Stimulated activated CD4-positive, alpha-beta T cell treated with anti-CD3 and anti-CD28 coated beads, Interleukin-4, amount 100 ng/mL, for 1 hour (primary cell): Measurements from ENCODE around the gene TUBA8.
"Not testable (repeated sequence)": the region's sequence is repeated elsewhere in the genome, so short reads cannot be mapped to it uniquely, and the experiment has no call there.

Experiments
- DNase-seq: peaks from one replicate; pipeline ENCODE4 v3.0.0-alpha.2; 2020

The TUBA8 gene

DNA sequence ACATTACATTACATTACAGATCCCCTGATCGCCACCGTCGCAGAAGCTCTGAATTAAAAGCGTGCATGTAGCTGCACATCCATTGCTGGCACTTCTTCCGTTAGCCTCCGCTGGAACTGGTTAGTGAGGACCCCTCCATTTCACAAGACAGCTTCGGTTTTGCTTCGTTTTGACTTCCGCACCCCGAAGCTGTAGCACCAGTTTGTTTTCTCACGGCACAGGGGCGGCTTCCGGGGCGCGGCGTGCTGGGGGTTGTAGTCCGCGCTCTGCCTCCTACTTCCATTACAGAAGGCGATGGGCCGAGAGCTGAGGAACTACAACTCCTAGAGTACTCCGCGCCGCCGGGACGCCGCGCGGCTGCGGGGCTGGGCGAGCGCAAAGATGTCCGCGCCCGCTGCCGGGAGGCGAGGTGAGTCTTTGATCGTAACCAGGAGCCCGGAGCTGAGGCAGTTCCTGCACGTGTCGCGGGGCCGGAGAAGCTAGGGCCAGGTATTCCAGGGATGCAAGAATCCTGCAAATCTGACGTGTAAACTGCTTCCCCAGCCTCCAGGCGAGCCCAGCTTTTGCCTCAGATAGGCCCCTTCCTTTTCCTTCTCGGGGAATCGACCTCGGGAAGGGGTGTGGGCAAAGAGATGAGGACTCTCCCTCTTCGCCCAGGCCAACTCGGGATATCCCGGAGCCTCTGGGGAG, 32.8 kb upstream of the TUBA8 start, which contains the start of gene PEX26:
Gene PEX26 (plus strand): TSS at position 352 of the 690 bp plus-strand sequence. CDS start 387 bp downstream, outside the sequence.
- peak; percentile 93 for DNase-seq

DNA sequence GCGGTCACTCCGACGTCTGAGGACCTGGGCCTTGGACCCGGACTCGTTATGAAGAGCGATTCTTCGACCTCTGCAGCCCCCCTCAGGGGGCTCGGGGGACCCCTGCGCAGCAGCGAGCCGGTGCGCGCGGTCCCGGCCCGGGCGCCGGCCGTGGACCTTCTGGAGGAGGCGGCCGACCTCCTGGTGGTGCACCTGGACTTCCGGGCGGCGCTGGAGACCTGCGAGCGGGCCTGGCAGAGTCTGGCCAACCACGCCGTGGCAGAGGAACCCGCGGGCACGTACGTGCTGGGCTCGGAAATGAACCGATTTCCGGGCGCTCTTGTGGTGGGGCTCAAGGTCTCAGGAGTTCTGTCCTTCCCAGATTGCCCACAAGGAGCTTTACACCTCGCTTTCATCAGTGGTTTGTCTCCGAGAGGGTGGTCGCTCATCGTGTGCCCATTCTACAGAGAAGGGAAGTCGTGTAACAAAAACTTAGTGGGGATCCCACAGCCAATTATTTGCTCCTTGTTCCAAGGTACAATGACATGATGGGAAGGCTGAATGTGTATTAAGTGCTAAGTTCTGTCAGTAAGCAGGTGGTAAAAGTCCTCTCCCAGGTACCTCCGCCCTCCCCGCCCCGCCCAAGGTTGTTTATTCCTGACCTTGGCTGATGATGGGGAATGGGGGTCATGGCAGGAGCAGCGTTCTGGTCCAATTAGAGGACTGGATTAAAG, 32.1 kb upstream of the TUBA8 start:
- peak; percentile 29 for DNase-seq

DNA sequence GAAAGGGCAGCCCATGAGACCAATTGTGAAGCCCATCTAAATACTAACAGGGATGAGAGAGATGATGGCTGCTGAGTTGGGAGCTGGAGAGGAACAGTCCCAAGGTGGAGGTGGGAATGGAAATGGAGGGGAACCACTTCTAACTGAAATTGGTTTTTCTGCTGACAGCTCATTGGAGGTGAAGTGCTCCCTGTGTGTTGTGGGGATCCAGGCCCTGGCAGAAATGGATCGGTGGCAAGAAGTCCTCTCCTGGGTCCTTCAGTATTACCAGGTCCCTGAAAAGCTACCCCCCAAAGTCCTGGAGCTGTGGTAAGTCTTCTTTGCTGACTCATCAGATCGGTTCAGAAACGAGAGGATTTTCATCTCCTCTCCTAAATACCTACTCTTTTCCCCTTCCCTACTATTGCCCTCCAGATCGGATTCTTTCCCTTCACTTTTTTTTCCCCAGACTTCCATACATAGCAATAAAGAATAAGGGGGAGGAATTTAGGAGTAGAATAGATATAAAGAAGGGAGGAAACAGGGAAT, 30.8 kb upstream of the TUBA8 start:
- DNase-seq: no peak

DNA sequence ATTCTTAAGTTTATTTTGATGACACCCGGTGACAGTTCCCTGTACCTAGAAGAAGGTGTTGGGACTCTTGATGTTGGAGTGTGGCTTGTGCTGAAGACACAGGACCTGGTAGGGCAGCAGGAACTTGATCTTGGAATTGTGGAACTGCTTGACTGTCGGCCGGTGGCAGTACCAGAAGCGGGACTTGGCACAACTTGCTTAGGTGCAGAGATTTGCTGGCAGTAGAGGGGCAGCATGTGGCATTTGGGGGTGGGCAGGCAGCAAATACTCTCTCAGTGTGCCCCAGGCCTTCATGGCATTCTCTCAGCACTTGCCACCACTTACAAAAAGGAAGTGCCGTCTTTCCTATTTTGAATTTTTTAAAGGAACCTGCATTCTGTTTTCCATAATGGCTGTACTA, 29.2 kb upstream of the TUBA8 start:
- no peak for DNase-seq

DNA sequence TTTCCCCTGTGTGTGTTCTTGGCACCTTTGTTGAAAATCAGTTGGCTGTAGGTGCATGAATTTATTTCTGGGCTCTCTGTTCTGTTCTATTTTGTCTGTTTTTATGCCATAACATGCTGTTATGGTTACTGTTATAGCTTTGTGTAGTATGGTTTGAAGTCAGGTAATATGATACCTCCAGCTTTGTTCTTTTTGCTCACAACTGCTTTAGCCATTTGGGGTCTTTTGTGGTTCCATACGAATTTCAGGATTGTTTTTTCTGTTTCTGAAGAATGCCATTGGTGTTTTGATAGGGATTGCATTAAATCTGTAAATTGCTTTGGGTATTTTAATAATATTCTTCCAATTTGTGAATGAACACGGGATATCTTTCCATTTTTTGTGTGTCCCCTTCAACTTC, 28.1 kb upstream of the TUBA8 start:
- no peak for DNase-seq

DNA sequence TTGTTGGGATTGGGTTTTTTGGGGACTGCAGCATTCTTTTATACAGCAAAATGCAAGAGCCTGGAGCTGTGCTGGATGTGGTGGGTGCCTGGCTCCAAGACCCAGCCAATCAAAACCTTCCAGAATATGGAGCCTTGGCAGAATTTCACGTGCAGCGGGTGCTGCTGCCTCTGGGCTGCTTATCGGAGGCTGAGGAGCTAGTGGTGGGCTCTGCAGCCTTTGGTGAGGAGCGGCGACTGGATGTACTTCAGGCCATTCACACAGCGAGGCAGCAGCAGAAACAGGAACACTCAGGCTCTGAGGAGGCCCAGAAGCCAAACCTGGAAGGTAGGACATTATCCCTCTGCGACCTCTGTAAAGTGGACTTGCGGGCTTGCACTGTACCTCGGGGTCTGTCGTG, 27.2 kb upstream of the TUBA8 start:
- no peak for DNase-seq

DNA sequence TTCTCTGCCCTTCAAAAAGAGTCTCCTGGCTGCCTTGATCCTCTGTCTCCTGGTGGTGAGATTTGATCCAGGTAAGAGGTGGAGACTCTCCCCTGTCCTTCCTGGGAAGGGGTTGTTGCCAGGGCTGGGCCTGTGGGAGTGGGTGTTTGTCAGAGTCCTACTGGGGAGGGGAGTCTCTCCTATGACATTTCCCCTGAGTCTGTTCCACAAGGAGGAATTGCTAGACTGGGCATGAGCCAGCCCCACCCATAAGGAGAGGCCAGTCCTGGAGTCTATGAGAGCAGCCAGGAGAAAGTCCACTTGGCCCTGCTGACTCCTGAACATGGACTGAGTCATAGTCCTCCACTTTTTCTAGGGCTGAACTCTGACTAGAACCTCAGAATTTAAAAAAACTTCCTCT, 25.4 kb upstream of the TUBA8 start:
- no peak for DNase-seq

DNA sequence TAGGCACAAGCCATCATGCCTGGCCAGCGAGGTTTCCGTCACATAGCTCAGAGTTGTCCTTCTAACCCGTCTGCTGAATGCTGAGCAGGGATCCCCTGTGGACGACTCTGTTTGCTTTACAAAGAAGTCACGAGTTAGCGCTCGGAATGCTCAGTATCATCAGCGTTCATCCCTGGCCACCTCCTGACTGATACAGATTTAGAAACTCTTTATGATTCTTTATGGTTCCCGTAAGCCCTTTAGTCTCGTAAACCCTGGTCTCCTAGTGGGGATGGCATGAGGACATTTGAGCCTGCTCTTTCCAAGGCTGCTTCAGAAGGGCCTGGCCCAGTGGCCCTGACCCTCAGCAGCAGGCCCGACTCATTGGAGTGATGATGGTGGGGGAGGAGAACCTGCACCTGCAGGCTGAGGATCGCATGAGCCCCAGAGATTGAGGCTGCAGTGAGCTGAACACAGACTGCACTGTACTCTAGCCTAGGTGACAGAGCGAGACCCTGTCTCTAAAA, 23.2 kb upstream of the TUBA8 start:
- no peak for DNase-seq

DNA sequence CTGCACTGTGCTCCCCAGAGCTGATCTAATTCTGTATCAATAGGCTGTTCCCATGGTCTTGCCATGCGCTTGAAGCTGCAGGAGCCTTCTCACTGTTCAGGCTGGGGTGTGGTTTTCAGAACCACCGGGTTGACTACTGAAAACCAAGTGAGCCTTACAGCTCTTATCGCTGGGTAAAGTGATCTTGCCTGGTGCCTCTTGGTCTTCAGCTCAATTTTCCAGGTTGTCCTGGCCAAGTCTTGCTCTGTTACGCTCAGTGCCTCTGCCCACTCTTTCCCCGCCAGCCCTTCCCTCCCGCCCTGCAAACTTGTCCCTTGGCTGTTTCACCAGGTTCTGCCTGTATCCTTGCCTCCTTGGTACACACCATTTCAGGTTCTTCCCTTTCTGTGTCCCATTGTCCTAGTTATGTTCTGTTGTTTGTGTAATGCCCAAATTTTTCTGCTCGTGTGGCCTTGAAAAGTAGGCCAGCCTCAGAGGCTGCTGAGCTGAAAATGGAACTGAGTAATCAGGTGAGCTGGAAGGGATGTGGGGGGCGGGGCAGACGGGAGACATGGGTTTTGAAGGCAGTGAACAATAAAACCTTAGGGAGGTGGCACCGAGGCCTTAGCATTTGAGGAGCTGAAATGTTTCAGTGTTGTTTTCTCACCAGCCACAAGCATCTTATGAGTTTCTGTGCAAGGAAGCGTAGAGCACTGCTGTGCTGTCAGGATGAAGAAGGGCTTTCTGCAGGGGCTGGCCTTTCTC, 21.6 kb upstream of the TUBA8 start:
- DNase-seq: peak; percentile 29

DNA sequence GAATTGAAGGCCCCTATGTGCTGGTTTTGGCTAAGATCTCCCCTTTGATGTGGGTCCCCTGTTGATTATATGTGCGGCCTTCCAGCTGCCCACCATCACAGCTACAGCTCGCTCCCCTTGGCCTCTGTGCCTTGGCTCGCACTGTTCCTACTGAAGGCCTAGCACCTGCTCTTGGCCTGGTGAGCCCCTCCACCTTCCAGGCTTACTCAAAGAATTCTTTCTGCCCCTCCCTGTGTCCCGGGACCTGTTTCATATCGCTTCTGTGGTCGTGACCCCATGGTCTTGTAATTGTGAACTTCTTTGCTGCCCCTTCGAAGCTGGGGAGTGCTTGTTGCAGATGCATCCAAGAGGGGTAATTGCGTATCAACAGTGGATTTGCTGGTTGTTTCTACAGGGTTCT, 20.3 kb upstream of the TUBA8 start:
- DNase-seq: no peak

DNA sequence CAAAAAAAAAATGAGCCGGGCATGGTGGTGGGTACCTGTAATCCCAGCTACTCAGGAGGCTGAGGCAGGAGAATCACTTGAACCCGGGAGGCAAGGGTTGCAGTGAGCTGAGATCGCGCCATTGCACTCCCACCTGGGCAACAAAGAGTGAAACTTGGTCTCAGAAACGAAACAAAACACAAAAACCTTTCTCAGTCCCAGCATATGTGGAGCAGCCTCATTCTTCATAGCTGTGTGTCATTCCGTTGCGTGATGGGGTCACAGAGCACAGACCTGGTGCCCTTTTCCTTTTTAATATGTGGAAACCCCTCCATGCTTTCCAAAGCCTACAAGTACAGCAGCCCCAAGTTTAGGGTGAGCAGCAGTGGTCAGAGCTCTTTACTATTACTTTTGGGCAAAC, 19.1 kb upstream of the TUBA8 start:
- DNase-seq: no peak

DNA sequence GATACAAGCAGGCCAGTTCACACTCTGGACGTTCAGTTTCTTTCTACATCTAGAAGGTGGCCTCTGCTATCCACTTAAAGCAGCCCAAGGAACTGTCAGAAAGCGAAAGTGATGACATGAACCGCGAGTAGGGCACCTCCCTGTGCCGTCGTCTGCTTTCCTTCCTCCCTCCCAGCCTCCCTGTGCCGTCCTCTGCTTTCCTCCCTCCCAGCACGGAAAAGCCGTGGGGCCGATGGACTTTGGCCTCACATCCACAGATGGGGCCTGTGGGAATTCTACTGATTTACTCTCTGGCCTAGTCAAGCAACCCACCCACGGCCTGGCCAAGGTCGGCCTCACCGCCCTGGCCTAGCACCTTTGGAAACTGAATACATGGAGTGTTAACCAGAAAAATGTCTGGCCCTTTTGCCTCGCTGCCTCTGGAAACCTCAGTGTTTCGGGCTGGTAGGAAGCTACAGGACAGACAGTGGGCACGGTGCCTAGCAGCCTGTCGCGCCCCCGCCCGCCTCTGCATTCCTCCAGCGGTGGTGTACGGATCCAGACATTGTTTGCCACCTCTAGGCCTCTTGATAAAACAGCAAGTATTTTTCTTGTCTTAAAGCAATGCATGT, 18.6 kb upstream of the TUBA8 start:
- DNase-seq: peak; percentile 17

DNA sequence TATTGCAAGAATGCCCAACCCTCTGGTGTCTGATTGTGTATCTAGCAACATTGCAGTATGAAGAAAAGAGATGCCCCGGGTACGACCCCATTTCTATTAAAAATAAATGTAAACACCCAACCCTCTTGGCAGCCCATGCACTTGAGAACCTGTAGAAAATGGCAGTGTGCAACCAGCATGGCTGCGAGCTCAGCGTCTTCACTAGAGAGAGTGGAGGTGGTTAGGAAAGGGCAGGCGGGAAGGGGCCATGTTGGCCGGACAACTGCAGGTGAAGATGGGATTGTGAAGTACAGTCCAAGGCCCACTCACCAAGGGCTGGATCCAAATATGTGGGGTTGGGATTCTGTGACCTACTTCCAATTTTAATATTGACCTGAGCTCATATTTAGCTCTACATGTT, 16.9 kb upstream of the TUBA8 start:
- DNase-seq: no peak

DNA sequence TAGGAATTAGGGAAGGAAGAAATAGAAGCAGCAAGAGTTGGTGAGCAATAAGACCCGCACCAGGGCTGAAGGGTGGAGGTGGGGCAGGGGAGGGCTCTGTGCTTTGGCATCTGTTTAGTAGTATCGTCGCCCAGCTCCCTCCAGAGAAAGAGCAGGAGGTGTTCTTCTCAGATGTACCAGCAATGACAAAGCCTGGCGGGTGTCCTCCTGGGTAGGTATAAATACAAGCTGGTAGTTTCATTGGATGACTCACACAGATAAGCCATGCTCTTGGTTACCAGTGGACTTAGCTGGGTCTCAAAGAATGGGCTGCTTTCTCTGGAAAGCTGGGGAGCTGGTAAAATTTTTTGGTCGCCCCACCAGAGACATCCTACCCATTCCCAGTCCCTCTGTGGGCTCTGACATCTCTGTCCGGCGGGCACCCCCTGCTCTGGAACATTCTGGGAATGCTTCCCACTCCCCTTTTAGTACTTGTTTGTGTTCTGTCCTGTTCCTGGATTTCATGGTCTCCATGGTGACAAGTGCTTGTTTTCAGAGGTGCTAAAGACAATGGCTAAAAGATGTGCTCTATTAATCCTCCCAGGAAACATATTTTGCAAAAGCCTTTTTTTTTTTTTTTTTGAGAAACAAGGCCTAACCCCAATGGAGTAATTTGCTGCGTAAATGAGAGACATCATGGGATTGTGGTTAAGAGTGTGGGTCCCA, 15.4 kb upstream of the TUBA8 start:
- no peak for DNase-seq

DNA sequence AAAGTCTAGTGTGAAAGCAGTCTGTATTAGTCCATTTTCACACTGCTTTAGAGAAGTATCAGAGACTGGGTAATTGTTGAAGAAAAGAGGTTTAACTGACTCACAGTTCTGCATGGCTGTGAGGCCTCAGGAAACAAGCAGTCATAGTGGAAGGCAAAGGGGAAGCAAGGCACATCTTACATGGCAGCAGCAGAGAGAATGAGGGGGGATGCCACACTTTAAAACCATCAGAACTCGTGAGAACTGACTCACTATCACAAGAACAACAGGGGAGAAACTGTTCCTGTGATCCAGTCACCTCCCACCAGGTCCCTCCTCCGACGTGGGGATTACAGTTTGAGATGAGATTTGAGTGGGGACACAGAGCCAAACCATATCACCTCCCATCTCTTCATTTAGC, 13.8 kb upstream of the TUBA8 start:
- DNase-seq: no peak

DNA sequence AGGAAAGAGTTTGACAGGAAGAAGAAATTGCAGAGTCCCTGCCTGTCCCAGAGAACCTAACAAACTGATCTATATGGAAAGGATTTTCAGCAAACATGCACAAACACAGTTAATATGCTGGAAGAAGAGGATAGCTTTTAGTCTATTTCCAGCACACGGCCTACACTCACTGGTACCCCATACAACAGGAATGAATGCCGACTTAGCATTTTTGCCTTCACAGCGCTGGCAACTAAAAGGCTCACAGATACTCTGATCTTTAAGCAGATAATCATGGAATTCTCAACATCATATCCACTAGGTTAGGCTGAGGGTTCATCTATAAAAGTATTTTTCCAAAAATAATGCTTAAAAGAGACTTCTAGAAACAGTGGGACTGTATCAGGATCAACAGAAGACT, 9.8 kb upstream of the TUBA8 start:
- no peak for DNase-seq

DNA sequence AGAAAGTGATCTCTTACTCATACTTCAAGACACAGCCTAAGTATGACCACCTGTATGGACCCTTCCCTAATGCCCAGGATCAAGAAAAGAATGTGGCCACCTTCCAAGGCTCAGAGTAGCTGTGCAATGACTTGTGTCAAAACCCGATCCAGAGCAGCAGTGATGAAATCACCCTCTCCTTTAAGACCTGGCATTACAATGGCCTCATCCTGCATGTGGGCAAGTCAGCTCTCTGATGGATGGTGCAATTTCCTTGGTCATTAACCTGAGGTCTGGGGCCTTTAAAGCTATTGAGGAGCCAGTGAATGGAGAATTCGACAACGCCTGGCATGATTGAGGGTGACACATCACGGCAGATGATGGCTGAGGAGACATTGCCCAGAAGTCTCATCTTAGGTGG, 9.1 kb upstream of the TUBA8 start:
- no peak for DNase-seq

DNA sequence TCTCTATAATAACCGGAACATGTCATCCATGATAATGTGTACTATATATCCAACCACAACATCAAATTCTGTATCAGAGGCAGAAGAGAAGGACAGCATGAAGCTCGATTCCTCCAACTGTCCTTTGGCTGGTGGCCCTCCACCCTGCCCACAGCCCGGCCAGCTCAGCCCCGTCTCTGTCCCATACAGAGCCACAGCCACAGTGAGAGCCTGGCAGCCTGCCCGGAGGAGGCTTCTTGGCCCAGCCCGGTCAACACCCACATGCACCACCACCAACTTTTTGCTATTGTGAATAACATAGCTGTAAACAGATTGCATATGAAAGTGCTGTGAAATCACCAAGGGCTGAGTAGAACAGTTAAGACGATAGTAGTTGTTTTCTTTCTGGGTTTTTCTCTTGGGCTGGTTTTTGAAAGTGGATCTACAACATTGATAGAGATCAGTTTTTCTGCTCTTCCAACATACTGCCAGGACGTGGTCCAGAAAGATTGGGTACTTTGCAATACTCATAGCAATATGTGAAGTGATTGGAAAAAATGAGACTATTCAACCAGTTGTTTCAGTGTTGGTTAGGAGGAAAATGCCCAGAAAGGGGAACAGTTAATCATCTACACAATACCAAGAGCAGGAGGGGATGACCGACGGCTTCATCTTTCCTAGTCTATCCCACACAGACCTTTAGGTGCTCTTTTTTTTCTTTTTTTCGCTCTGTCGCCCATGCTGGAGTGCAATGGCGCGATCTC, 6.9 kb upstream of the TUBA8 start:
- no peak for DNase-seq

DNA sequence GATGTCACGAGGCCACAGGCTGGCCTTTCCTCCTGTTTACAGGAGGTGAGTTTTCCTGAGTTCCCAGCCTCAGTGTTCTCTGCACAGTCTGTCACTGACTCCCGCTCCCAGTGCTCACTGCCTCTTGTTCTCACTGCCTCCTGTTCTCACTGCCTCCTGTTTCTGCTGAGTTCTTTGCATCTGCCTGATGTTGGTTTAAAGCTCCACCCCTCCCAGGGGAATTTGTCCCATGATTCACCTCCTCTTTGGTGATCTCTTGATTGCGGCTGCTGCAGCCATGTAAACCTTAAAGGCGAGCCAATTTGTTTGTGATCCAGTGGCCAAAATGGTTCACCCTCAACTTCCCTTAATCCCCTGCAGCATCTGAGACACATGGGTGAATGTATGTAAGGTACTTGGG, 6.0 kb upstream of the TUBA8 start:
- no peak for DNase-seq

DNA sequence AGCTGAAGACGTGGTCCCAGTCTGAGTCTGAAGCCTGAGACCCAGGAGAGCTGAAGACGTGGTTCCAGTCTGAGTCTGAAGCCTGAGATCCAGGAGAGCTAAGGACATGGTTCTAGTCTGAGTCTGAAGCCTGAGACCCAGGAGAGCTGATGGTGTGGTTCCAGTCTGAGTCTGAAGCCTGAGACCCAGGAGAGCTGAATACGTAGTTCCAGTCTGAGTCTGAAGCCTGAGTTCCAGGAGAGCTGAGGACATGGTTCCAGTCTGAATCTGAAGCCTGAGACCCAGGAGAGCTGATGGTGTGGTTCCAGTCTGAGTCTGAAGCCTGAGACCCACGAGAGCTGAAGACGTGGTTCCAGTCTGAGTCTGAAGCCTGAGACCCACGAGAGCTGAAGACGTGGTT, 4.6 kb upstream of the TUBA8 start:
- DNase-seq: not testable (repeated sequence)

DNA sequence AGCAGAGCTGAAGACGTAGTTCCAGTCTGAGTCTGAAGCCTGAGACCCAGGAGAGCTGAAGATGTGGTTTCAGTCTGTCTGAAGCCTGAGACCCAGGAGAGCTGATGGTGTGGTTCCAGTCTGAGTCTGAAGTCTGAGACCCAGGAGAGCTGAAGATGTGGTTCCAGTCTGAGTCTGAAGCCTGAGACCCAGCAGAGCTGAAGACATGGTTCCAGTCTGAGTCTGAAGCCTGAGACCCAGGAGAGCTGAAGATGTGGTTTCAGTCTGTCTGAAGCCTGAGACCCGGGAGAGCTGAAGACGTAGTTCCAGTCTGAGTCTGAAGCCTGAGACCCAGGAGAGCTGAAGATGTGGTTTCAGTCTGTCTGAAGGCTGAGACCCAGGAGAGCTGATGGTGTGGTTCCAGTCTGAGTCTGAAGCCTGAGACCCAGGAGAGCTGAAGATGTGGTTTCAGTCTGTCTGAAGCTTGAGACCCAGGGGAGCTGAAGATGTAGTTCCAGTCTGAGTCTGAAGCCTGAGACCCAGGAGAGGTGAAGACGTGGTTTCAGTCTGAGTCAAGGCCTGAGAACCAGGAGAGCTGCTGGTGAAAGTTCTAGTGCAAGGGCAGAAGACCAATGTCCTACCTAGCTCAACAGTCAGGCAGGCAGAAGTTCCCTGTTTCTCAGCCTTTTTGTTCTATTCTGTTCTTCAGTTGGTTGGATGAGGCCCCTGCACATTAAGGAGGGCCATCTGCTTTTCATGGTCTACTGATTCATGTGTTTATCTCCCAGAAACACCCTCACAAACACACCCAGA, 3.9 kb upstream of the TUBA8 start:
- not testable (repeated sequence) for DNase-seq
